Kidney epithelial cell (primary cell): Measurements from ENCODE around the gene CACNB4. TPM values are rescaled to one million over a fixed set of nuclear protein-coding genes. Genes with fewer than 3 reads are reported as not detected.
A peak's percentile ranks its signal among the peaks of the same experiment; 100 is the strongest.

Experiments
- DNase-seq: peaks from one replicate; pipeline ENCODE4 v3.0.0-alpha.2; 2010; ENCODE audit warnings: low read depth
- H3K27me3 ChIP-seq: 2 replicates; pipeline ENCODE4 v1.6.0; 2011; ENCODE audit warnings: low read length; ENCODE audit not compliant: control insufficient read depth, insufficient read depth
- H3K36me3 ChIP-seq: 2 replicates; pipeline ENCODE4 v1.5.1; 2011; ENCODE audit warnings: low read length; ENCODE audit not compliant: control insufficient read depth, insufficient read depth
- H3K4me3 ChIP-seq: 2 replicates; pipeline ENCODE4 v1.5.1; 2011; ENCODE audit warnings: low read depth, mild to moderate bottlenecking, control low read depth, low read length
- CTCF ChIP-seq: IDR thresholded peaks from 2 replicates; pipeline ENCODE4 v1.5.1; 2011; ENCODE audit warnings: mild to moderate bottlenecking, moderate library complexity, low read length, control low read depth, inconsistent platforms; ENCODE audit not compliant: insufficient read depth, poor library complexity, severe bottlenecking
- total RNA-seq: library from RNA; depleted of rRNA; stranded (reverse); fragments of >200 nt; gene quantifications from 2 replicates; pipeline ENCODE4 v1.2.3, GENCODE V29; 2015

Gene CACNB4
- total RNA-seq, 1 donor from 2014 or later, result 0.79 TPM

- DNase-seq, result no peak
- no peak for TF ChIP-seq CTCF
- Histone ChIP-seq H3K36me3 (no peaks in the 10 kb centered on the region), H3K27me3 (peaks cover 3% of the 10 kb centered on the region), H3K4me3 (no peak overlapping the region)
These were observed 48.5 kb downstream of the CACNB4 start for GRCh38 chr2:152050341-152050740.

DNA sequence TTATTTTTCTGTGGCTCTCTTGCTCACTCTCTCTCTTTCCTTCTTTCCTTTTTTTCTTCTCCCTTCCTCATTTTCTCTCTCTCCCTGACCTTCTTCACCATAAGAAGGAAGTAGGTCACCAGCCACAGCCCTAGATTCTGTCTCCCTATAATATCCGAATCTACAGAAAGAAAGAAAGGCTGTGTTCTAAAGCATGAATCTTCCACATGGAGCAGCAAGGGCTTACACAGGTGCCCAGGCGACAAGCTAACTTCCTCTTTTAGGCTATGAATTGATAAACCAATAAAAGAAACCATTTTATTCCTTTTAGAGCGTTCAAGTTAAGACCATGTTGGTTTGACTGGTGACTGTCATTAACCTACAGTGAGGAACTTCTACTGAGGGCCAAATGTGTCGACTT is 49.3 kb downstream of the CACNB4 start:
- Histone ChIP-seq H3K27me3 (peaks cover 3% of the 10 kb centered on the region), H3K36me3 (no peaks in the 10 kb centered on the region), H3K4me3 (no peak overlapping the region)
- TF ChIP-seq CTCF, result no peak
- no peak for DNase-seq

GRCh38 chr2:152047824-152048471 is 50.9 kb downstream of the CACNB4 start:
- TF ChIP-seq CTCF, result peak; percentile 44
- Histone ChIP-seq H3K27me3 (peaks cover 3% of the 10 kb centered on the region), H3K36me3 (no peaks in the 10 kb centered on the region), H3K4me3 (no peak overlapping the region)
- no peak for DNase-seq

GRCh38 chr2:152046940-152047339 is 51.9 kb downstream of the CACNB4 start:
- no peak for DNase-seq
- Histone ChIP-seq H3K27me3 (peaks cover 3% of the 10 kb centered on the region), H3K4me3 (no peak overlapping the region), H3K36me3 (no peaks in the 10 kb centered on the region)
- no peak for TF ChIP-seq CTCF

GRCh38 chr2:152042636-152043615 is 55.9 kb downstream of the CACNB4 start:
- no peak for DNase-seq
- Histone ChIP-seq H3K27me3 (no peaks in the 10 kb centered on the region), H3K4me3 (no peak overlapping the region), H3K36me3 (no peaks in the 10 kb centered on the region)
- TF ChIP-seq CTCF, result no peak
